ENCODE measurements around the gene ALPL.

Gene ALPL

DNA sequence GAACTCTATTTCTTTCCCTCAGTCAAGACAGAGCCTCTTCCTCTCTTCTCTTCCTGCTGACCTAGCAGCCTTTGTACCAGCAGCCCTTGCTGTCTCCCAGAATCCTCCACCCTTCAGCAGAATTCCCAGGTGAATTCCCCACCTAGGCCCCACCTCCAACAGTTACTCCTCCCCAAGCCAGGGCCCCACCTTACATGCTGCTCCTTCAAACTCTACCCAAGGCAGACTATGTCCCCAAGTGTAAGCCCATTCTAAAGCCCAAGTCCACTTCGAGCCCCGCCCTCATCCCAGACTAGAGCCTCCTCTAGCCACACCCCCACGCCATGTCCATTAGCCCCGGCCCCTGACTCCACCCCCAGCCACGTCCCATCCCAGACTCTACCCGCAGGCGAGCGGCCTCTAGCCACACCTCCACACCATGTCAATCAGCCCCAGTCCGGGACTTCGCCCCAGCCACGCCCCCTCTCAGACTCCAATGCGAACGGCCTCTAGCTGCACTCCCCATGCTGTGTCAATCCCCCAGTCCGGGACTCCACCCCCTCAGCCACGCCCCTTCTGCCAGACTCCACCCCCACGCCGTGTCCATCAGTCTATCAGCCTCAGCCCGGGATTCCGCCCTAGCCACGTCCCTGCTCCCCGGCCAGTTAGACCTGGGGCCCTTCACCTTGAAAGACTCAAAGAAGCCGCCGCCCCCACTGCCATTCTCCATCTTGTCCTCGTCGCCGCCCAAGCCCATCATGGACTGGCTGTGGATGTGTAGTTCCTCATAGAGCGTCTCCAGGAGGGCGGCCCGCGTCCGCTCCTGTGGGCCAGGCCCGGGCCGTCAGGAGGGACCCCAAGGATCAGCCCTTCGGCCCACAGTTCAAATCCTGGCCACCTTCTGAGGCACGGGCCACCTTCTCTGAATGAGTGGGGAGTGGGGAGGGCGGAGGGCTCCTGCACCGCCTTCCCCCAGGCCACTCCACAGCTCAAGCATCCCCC is 98.6 kb downstream of the ALPL start:
- Mint-ChIP-seq H3K36me3 (ENCODE audit: low read depth) (no peaks in the 10 kb centered on the region), H3K27ac (no peak overlapping the region), H3K27me3 (ENCODE audit: low read depth) (no peaks in the 10 kb centered on the region), H3K9me3 (no peaks in the 10 kb centered on the region), H3K4me1 (ENCODE audit: low read depth) (peaks cover 11% of the 10 kb centered on the region), H3K4me3 (peak overlapping the region; percentile 34)
- peak; percentile 76 for DNase-seq (ENCODE audit: low spot score)

DNA sequence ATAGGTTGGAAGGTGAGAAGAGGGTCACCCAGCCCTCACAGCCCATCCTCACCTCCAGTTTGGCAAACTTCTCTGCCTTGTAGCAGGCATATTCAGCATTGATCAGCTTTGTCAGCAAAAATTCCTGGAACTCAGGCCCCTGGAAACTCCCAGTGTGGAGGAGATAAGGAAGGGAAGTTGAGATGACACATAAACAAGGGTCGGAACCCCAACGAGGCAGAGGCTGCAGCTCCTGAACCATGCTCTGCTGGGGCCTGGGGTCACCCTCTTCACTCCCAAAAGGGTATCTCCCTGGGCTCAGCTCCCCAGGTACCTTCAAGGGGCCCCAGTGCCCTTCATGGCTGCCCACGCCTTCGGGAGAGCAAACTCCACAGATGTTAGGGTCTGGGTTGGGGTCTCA is 99.6 kb downstream of the ALPL start:
- Mint-ChIP-seq H3K9me3 (no peaks in the 10 kb centered on the region), H3K27ac (no peak overlapping the region), H3K4me1 (ENCODE audit: low read depth) (peaks cover 11% of the 10 kb centered on the region), H3K4me3 (no peak overlapping the region), H3K27me3 (ENCODE audit: low read depth) (no peaks in the 10 kb centered on the region), H3K36me3 (ENCODE audit: low read depth) (no peaks in the 10 kb centered on the region)
- DNase-seq (ENCODE audit: low spot score): no peak

DNA sequence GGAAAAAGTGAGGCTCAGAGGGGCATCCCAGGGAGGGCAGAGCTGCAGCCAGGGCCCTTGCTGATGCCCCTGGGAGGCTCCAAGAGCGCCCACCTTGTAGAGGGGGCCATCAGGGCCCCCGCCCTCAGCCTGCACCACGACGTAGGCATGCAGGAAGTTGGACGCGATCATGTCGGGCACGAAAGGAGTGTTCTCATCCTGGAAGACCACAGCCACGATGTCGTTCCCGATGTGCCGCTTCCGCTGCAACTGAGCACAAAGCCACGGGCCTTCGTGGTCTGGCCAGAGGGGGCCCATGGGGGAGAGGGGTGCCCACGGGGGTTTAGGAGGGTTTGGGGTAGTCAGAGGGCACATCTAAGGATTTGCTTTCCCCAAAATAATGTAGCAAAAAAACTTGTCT is 100.8 kb downstream of the ALPL start:
- Mint-ChIP-seq H3K4me3 (no peak overlapping the region), H3K9me3 (no peaks in the 10 kb centered on the region), H3K36me3 (ENCODE audit: low read depth) (no peaks in the 10 kb centered on the region), H3K4me1 (ENCODE audit: low read depth) (peaks cover 11% of the 10 kb centered on the region), H3K27ac (no peak overlapping the region), H3K27me3 (ENCODE audit: low read depth) (no peaks in the 10 kb centered on the region)
- no peak for DNase-seq (ENCODE audit: low spot score)

DNA sequence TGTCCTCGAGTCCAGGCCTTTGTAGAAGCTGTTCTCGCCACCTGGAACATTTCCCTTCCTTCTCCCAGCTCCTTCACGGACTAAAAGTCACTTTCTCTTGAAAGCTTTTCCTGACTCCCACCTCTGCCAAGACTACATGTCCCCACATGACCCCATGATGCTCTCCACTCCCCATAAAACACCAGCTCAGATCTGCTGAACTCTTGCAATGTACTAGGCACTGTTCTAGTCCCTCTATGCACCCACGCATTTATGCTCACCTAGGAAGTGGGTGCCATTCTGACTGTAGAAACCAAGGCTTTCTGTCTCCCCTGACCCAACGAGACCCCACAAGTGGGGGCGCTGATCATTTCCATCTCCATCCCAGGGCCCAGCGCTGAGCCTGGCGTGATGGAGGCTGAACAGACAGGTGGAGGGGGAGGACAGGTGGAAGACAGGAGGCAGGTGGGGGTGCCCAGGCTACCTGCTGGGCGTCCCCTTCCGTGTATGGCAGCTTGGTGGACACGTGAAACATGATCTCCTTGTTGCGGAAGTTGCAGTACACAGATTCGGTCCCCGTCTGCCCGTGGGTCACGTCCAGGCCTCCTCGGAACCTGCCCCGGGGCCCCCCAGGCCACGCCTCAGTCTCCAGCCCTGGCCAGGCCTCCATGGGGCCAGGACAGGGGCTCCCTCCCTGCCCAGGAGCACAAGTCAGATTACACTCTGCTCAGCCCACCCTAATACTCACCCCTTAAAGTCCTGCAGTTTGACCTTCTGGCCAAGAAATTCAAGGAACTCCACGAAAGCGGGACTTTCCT is 102.0 kb downstream of the ALPL start:
- DNase-seq (ENCODE audit: low spot score): no peak
- Mint-ChIP-seq H3K27me3 (ENCODE audit: low read depth) (no peaks in the 10 kb centered on the region), H3K4me3 (no peak overlapping the region), H3K27ac (no peak overlapping the region), H3K36me3 (ENCODE audit: low read depth) (no peaks in the 10 kb centered on the region), H3K4me1 (ENCODE audit: low read depth) (peaks cover 11% of the 10 kb centered on the region), H3K9me3 (no peaks in the 10 kb centered on the region)

DNA sequence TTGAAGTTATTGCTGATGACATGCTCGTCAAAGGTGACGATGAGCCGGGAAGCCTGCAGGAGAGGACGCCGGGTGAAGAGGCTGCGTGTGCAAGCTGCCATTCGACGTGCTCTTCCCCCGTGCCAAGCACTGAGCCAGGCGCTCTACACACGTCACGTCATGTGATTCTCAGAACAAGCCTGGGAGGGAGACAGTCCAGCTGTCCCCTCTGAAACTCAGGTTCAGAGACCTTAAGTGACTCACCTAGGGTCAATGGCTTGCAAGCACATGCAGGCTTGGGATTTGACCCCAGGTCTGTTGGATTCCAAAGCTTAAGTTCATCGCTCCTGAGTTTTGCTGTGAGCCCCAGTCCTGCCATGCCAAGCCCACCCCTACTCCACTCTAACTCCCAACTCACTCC is 102.8 kb downstream of the ALPL start:
- no peak overlapping the region for H3K27ac Mint-ChIP-seq

DNA sequence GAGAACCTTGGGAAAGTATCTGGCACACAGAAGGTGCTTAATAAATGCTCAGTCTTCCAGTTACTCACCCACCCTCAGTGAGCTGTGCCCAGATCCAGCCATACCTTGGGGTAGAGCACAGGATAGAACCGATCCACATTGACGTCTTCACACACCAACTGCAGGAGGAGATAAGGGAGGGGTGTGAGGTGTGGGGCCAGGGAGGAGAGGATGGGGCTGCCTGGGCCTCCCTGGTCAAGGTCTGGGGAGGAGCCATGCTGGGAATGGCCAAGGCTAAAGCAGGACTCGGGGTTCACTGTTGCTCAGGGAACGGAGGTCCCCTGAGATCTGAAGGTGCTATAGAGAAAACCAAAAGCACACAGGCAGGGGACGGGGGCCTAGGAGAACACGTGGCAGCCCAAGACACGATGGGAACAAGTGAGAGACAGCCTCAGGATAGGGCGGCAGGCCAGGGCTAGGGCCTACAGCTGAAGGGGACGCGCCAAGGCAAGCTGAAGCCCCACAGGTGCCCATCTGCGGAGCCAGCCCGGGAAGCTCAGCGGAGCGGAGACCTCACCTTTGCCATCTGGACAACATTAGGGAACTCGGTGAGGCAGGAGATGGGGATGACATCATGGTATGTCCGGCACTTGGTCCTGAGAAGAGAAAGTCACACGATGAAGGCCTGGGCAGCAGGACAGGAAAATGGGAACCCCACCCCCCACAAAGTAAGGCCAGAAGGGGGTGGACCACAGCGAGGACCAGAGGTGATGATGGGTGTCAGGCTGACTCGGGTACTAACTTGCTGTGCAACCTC is 104.0 kb downstream of the ALPL start:
- no peaks in the 10 kb centered on the region for H3K4me1 Mint-ChIP-seq (ENCODE audit: low read depth)
- DNase-seq (ENCODE audit: low spot score): no peak
- H3K27ac Mint-ChIP-seq: no peak overlapping the region
- no peaks in the 10 kb centered on the region for H3K9me3 Mint-ChIP-seq
- H3K36me3 Mint-ChIP-seq (ENCODE audit: low read depth): no peaks in the 10 kb centered on the region
- no peak overlapping the region for H3K4me3 Mint-ChIP-seq
- no peaks in the 10 kb centered on the region for H3K27me3 Mint-ChIP-seq (ENCODE audit: low read depth)

More for the DNA sequence above, 102.8 kb downstream of the ALPL start:
- Mint-ChIP-seq H3K36me3 (ENCODE audit: low read depth) (no peaks in the 10 kb centered on the region), H3K27me3 (ENCODE audit: low read depth) (no peaks in the 10 kb centered on the region), H3K4me3 (no peak overlapping the region), H3K9me3 (no peaks in the 10 kb centered on the region), H3K4me1 (ENCODE audit: low read depth) (peaks cover 11% of the 10 kb centered on the region)
- no peak for DNase-seq (ENCODE audit: low spot score)

DNA sequence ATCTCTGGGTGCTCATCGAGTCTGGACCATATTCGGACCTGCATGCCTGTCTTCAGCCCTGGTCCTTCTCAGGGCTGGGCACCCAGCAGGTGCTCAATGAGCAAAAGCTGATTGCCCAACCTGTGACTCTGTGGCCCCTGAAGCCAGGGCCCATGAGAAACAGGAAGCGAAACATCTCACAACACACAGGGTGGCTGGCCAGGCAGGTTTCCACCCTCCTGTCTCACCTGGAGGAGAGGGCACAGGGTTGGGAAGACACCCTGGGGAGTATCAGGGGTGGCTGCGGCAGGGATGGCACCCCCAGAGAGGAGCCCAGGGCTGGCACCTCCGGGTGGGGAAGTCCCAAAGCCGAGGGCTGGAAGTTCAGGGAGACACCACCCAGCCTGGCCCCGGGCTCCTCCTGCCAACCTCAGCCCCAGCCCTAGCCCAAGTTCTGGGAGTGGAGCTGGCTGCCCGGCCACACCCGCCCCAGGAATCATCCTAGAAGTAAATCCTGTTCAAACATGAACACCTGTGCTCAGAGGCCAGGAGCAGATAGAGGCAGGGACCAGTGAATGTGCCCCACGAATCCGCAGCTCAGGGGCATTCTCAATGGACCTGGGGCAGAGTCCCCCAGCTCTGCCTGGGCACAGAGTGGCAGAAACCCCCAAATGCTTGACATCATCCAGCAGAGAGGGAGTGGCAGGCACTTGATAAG is 105.3 kb downstream of the ALPL start:
- Mint-ChIP-seq H3K27me3 (ENCODE audit: low read depth) (no peaks in the 10 kb centered on the region), H3K36me3 (ENCODE audit: low read depth) (no peaks in the 10 kb centered on the region), H3K9me3 (no peaks in the 10 kb centered on the region), H3K4me3 (no peak overlapping the region), H3K27ac (no peak overlapping the region), H3K4me1 (ENCODE audit: low read depth) (no peaks in the 10 kb centered on the region)
- no peak for DNase-seq (ENCODE audit: low spot score)

DNA sequence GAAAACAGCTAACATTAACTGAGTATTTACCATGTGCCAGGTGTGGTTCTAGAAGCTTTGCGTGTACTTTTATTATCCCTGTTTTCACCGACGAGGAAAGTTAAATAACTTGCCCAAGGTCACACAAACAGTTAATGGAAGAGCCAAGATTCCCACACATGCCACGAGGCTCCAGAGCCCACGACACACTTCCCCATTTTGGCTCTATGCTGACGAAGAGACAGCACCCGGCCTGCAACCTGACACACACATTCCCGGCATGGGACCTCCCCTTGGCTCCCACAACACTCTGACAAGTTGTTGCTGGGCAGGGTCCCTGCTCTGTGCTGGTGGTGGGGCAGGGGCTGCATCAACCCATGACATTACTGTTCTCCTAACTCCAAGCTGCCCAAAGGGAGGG is 107.1 kb downstream of the ALPL start:
- Mint-ChIP-seq H3K36me3 (ENCODE audit: low read depth) (no peaks in the 10 kb centered on the region), H3K9me3 (no peaks in the 10 kb centered on the region), H3K27ac (no peak overlapping the region), H3K27me3 (ENCODE audit: low read depth) (peaks cover 7% of the 10 kb centered on the region), H3K4me1 (ENCODE audit: low read depth) (no peaks in the 10 kb centered on the region), H3K4me3 (no peak overlapping the region)
- no peak for DNase-seq (ENCODE audit: low spot score)

DNA sequence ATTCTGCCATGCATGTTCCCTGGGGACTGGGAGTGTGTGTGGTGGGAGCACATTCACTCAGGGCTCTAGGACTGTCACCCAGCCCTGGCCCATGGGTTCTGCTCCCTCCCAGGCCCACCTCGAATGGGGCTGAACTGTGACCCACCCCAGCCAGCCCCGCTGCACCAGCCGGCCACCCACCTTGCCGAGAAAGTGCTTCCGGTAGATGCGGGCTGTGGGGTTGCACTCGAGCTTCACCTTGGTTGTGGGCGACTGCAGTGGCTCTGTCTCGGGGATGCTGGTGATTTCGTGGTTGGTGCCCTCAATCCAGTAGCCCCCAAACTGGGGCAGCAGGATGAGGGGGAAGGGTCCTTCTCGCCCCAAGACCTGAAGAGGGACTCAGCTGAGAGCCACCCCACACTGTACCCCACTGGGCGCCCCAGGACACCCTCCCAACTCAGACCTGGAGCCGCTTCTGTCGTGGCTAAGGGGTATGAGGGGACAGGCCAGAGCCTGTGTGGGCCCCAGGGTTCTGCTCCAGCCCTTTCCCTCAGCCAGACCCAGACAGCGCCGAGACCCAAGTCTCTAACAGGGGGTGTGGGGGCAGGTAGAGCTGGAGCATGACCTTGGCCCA is 108.0 kb downstream of the ALPL start:
- Mint-ChIP-seq H3K9me3 (no peaks in the 10 kb centered on the region), H3K4me1 (ENCODE audit: low read depth) (no peaks in the 10 kb centered on the region), H3K4me3 (no peak overlapping the region), H3K36me3 (ENCODE audit: low read depth) (no peaks in the 10 kb centered on the region), H3K27ac (no peak overlapping the region), H3K27me3 (ENCODE audit: low read depth) (peaks cover 12% of the 10 kb centered on the region)
- no peak for DNase-seq (ENCODE audit: low spot score)

DNA sequence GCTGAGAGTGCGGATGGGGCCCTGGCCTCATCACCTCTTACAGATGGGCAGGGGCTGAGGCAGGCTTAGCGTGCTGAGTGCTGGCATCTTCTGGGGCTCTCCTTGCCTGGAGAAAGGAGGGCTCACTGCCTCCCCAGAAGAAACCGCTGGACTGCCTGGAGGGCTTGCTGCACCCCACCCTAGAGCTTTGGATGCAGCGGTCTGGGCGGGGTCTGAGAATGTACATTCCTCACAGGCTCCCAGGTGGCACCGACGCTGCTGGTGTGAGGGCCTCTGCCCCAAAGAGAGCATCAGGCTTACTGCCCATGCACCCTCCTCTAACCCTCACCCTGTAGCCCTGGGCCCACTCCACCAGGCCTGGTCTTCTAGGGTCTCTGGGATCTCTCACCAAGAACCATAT is 108.8 kb downstream of the ALPL start:
- no peak for DNase-seq (ENCODE audit: low spot score)
- H3K36me3 Mint-ChIP-seq (ENCODE audit: low read depth): no peaks in the 10 kb centered on the region
- no peak overlapping the region for H3K27ac Mint-ChIP-seq
- H3K27me3 Mint-ChIP-seq (ENCODE audit: low read depth): peaks cover 16% of the 10 kb centered on the region
- H3K4me3 Mint-ChIP-seq: no peak overlapping the region
- no peaks in the 10 kb centered on the region for H3K9me3 Mint-ChIP-seq
- no peaks in the 10 kb centered on the region for H3K4me1 Mint-ChIP-seq (ENCODE audit: low read depth)

DNA sequence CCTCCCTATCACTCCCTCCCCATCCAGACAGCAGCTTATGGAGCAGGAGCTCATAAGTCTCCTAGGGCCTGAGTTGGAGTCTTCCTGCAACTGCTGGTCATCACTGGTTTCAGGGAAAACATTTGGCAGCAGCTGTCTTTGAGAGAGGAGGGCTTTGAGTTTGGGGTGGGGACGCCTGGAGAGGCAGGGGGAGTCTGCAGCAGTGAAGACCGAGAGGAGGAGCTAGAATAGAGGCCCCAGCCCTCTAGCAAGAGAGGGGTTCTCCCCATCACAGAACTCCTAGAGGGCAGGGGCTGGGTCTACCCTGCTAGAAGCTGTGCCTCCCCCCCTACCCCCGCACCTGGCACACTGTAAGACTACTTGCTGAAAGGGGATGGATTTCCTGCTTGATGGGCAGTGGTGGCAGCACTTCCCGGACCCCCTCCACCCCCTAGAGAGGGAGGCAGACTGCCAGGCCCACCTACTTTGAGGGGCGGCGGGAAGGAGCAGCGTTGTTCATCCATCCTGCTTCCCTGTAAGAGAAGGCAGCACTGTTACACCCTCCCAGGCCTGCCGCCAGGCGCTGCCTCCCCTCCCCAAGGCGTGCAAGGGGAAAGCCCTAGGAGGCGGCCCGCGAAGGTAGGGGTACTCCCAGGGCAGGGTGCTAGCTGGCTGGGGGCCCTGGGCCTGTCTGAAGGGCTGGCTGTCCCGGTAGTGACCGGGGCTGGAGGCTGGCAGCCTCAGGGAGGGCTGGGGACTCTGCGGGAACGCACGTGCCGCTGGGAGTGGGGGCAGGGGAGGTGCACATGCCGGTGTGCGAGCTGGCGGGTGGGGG is 109.5 kb downstream of the ALPL start:
- Mint-ChIP-seq H3K27me3 (ENCODE audit: low read depth) (peaks cover 16% of the 10 kb centered on the region), H3K36me3 (ENCODE audit: low read depth) (no peaks in the 10 kb centered on the region), H3K4me3 (no peak overlapping the region), H3K9me3 (no peaks in the 10 kb centered on the region), H3K27ac (no peak overlapping the region), H3K4me1 (ENCODE audit: low read depth) (no peaks in the 10 kb centered on the region)
- DNase-seq (ENCODE audit: low spot score): no peak

DNA sequence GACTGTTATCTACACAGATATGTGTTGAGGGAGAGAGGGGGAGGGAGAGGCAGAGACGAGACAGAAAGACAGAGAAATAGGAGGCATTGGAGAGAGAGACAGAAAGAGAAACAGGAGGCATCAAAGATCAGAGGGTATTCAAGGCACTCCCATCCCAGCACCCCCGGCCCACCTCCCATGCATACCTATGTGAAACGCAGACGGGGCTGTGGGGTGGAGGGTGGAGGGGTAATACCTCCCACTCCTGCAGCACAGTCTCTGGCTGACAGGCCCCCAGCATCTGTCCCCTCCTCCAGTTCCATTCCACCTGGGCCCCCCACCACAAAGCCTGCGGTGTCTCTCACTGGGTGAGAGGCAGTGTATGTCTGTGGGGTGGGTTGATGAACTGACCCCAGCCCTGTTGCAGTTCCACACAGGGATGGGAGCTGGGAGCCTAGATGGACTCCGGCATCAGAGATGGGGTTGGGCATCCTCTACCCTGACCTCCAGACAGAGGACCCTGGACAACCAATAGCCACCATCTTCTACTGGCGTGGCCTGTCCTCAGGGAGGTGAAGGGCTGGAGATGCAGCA is 110.2 kb downstream of the ALPL start:
- Mint-ChIP-seq H3K36me3 (ENCODE audit: low read depth) (no peaks in the 10 kb centered on the region), H3K27ac (no peak overlapping the region), H3K4me3 (no peak overlapping the region), H3K9me3 (no peaks in the 10 kb centered on the region), H3K4me1 (ENCODE audit: low read depth) (no peaks in the 10 kb centered on the region), H3K27me3 (ENCODE audit: low read depth) (peaks cover 16% of the 10 kb centered on the region)
- DNase-seq (ENCODE audit: low spot score): no peak

All from T-helper 2 cell treated with Interferon-gamma antibody and Interleukin-4, amounts not matched to agents 5 μg/mL and 100 μg/mL, for 36 hours (primary cell).